Measurements from ENCODE around the gene ZNF222. TPM values are rescaled to one million over a fixed set of nuclear protein-coding genes. Genes with fewer than 3 reads are reported as not detected.
A peak's percentile ranks its signal among the peaks of the same experiment; 100 is the strongest.

ZNF222 gene
- total RNA-seq, 6 donors from 2014 or later: 2.5 to 13.6 (median 4.0) TPM; not detected in 1

GRCh38 chr19:44024900-44025216 is 321 bp upstream of the ZNF222 start:
- Histone ChIP-seq H3K27ac (peak overlapping the region in 3 of 4 donors; percentile 57 to 81 (median 57)), H3K9me3 (peaks cover 12 to 25% (median 17%) of the 10 kb centered on the region in 4 donors), H3K4me1 (peaks cover 3 to 10% (median 8%) of the 10 kb centered on the region in 4 donors), H3K4me3 (peak overlapping the region; percentile 57 to 85 (median 69)), H3K36me3 (peaks cover 18 to 32% (median 30%) of the 10 kb centered on the region in 4 donors), H3K27me3 (no peaks in the 10 kb centered on the region)
- WGBS, 2 donors: 43 to 55% methylated on average over 4 of the region's 4 CpGs
- no peak for ATAC-seq (ENCODE audit: low FRiP score in 2 of 2)
- no peak for DNase-seq
- TF ChIP-seq POLR2A (IDR thresholded peaks at IDR 0.05) (no peak), EP300 (IDR thresholded peaks at IDR 0.05) (no peak), CTCF (IDR thresholded peaks at IDR 0.05) (no peak), POLR2AphosphoS5 (IDR thresholded peaks at IDR 0.05) (no peak)

- H3K27ac ChIP-seq: no peak overlapping the region
- 98 to 99% methylated on average over 6 of the region's 6 CpGs for WGBS, 2 donors
- H3K4me3 ChIP-seq: no peak overlapping the region
- ATAC-seq (ENCODE audit: low FRiP score in 2 of 2): no peak
- H3K27me3 ChIP-seq: no peaks in the 10 kb centered on the region
- DNase-seq: no peak
- peaks cover 28 to 43% (median 34%) of the 10 kb centered on the region in 4 donors for H3K9me3 ChIP-seq
- H3K36me3 ChIP-seq: peaks cover 18 to 49% (median 46%) of the 10 kb centered on the region in 4 donors
- TF ChIP-seq POLR2AphosphoS5 (IDR thresholded peaks at IDR 0.05) (no peak), CTCF (IDR thresholded peaks at IDR 0.05) (no peak), EP300 (IDR thresholded peaks at IDR 0.05) (no peak), POLR2A (IDR thresholded peaks at IDR 0.05) (no peak)
- H3K4me1 ChIP-seq: peaks cover 3 to 10% (median 8%) of the 10 kb centered on the region in 4 donors
Observed at GRCh38 chr19:44026622-44027021, 1.4 kb downstream of the ZNF222 start.

- Histone ChIP-seq H3K9me3 (peaks cover 66 to 98% (median 78%) of the 10 kb centered on the region in 4 donors), H3K27me3 (no peaks in the 10 kb centered on the region), H3K27ac (no peak overlapping the region), H3K36me3 (peaks cover 18 to 58% (median 53%) of the 10 kb centered on the region in 4 donors), H3K4me3 (no peak overlapping the region), H3K4me1 (no peaks in the 10 kb centered on the region)
- TF ChIP-seq CTCF (IDR thresholded peaks at IDR 0.05) (no peak), EP300 (IDR thresholded peaks at IDR 0.05) (no peak), POLR2A (IDR thresholded peaks at IDR 0.05) (no peak), POLR2AphosphoS5 (IDR thresholded peaks at IDR 0.05) (no peak)
- DNase-seq: no peak
- WGBS, 2 donors: 86 to 92% methylated on average over 1 of the region's 1 CpG
- no peak for ATAC-seq (ENCODE audit: low FRiP score in 2 of 2)
Observed at GRCh38 chr19:44032001-44032610, 6.9 kb downstream of the ZNF222 start.

GRCh38 chr19:44042147-44042546 is 17.0 kb downstream of the ZNF222 start:
- ATAC-seq (ENCODE audit: low FRiP score in 2 of 2) (no peak), DNase-seq (no peak)
- Histone ChIP-seq H3K9me3 (peaks cover 14 to 30% (median 20%) of the 10 kb centered on the region in 4 donors), H3K4me1 (no peaks in the 10 kb centered on the region), H3K36me3 (no peaks in the 10 kb centered on the region), H3K4me3 (no peak overlapping the region), H3K27me3 (no peaks in the 10 kb centered on the region), H3K27ac (no peak overlapping the region)
- WGBS, 2 donors: 85 to 92% methylated on average over 2 of the region's 2 CpGs
- TF ChIP-seq POLR2AphosphoS5 (IDR thresholded peaks at IDR 0.05): no peak

- no peaks in the 10 kb centered on the region for H3K27me3 ChIP-seq
- H3K36me3 ChIP-seq: peaks cover 0 to 13% (median 8%) of the 10 kb centered on the region in 4 donors
- H3K27ac ChIP-seq: peak overlapping the region; percentile 31 to 79 (median 70)
- peaks cover 0 to 10% (median 3%) of the 10 kb centered on the region in 4 donors for H3K9me3 ChIP-seq
- TF ChIP-seq POLR2A (IDR thresholded peaks at IDR 0.05): no peak
- TF ChIP-seq CTCF (IDR thresholded peaks at IDR 0.05): no peak
- no peak for TF ChIP-seq EP300 (IDR thresholded peaks at IDR 0.05)
- TF ChIP-seq POLR2AphosphoS5 (IDR thresholded peaks at IDR 0.05): no peak
- H3K4me3 ChIP-seq: peak overlapping the region; percentile 73 to 93 (median 86)
- ATAC-seq (ENCODE audit: low FRiP score in 2 of 2): peak; percentile 36 to 49
- peak in 1 of 2 donors; percentile 31 for DNase-seq
- H3K4me1 ChIP-seq: peaks cover 7 to 22% (median 12%) of the 10 kb centered on the region in 4 donors
- 11 to 23% methylated on average over 18 to 21 of the region's 21 CpGs for WGBS, 2 donors
Observed at GRCh38 chr19:44050740-44051649, 25.8 kb downstream of the ZNF222 start.

All from upper lobe of left lung (tissue), 6 donors.